GM19240 (cell line): ENCODE data around the gene SPATA20.

Experiments used
- DNase-seq: peaks from one replicate; pipeline ENCODE4 v3.0.0; 2011; ENCODE audit warnings: low spot score; ENCODE audit not compliant: insufficient read length

SPATA20 gene

DNA sequence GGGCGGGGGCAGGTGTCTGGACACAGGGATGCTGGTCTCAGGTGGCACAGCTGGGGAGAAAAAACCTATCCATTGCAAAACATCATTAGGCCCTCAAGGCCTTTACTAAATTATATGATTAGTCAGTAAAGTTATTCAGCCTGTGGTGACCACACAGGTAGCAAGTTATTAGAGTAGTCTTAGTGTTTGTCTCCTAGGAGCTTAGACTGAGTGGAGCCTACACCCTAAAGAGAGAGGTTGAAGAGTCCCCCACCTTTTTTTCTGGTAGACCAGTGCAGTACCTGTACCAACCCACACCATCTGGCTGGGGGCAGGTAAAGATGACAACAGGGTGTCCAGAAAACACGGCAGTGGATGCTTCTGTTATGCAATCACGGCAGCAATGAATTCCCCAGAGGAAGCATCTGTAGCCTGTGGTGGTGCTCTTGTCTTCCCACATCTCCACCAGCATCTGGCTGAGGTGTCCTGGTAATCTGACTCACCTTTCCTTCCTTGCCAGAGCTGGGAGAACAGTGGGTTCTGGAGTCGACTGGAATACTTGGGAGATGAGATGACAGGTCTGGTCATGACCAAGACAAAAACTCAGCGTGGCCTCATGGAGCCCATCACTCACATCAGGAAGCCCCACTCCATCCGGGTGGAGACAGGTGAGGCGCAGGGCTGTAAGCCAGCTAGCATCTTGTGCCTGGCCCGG, 27.7 kb upstream of the SPATA20 start:
- DNase-seq = no peak

DNA sequence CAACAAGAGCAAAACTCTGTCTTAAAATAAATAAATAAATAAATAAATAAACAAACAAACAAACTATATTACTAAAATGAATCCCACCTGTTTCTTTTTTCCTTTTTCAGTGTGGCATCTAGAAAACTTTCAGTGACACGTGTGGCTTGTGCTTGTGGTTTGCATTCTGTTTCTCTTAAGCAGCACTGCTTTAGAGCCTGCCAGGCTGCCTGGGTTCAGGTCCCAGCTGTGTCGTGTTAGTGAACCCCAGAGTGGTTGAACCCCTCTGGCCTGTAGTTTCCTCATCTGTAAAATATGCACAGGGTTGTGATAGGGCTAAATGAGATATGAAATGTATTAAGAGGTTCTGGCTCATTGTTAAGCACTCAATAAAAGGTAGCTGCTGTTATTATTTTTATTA, 26.5 kb upstream of the SPATA20 start:
- no peak for DNase-seq

DNA sequence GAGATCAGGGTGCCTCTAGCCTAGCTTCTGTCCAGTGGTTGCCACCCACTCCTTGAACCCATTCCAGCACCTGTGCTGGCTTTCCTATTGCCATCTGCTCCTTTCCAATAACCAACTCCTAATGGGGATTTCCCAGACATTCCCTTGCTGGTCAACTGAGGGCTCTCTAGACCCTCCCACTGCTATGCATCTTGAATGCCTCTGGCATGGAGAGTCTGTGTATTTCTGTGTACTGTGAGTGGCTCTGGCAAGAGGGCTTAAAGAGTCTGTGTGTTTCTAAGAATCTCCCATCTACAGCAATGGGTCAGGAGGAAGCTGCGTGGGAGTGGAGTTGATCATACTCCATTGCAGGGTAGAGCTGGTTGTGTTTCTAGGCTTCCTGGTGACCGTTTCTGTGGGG, 25.5 kb upstream of the SPATA20 start:
- no peak for DNase-seq

DNA sequence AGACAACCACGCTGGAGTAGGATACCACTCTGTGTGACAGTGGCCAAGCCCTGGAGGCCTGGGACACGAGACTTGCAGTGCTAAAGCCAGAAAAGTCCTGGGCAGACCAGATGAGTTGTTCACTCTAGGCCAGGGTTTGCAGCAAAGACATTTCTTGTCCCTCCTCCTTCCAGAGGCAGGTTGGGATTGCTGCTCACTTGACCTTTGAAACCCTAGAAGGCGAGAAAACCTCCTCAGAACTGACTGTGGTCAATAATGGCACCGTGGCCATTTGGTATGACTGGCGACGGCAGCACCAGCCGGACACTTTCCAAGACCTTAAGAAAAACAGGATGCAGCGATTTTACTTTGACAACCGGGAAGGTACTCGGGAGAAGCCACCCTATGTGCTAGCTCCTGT, 24.2 kb upstream of the SPATA20 start:
- DNase-seq = no peak

DNA sequence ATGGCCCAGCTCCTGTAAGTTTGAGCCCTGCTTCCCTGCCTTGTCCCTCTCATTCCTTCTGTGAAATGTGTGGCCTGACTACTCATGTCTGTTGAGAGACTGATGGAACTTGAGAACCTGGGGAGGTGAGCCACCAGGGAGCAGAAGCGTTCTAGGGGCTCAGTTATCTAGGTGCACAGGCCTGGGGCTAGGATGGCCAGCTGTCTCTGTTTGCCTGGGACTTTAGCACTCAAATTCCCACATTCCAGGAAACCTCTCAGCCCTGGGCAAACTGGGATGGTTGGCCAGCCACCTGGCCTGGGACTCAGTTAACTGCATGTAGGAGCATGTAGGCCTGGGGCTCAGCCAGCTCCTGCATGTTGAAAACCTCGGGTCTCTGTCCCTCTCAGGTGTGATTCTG, 23.8 kb upstream of the SPATA20 start:
- DNase-seq = no peak

DNA sequence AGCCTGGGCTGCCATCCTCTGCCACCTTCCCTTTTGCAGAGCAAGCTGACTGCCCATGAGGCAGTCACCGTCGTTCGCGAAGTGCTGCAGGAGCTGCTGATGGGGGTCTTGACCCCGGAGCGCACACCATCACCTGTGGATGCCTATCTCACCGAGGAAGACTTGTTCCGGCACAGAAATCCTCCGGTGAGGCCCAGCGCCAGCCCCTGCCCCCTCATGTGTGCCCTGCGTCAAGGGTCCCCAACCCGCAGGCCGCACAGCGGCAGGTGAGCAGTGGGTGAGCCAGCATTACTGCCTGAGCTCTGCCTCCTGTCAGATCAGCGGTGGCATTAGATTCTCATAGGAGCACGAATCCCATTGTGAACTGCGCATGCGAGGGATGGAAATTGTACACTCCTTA, 22.1 kb upstream of the SPATA20 start:
- no peak for DNase-seq

DNA sequence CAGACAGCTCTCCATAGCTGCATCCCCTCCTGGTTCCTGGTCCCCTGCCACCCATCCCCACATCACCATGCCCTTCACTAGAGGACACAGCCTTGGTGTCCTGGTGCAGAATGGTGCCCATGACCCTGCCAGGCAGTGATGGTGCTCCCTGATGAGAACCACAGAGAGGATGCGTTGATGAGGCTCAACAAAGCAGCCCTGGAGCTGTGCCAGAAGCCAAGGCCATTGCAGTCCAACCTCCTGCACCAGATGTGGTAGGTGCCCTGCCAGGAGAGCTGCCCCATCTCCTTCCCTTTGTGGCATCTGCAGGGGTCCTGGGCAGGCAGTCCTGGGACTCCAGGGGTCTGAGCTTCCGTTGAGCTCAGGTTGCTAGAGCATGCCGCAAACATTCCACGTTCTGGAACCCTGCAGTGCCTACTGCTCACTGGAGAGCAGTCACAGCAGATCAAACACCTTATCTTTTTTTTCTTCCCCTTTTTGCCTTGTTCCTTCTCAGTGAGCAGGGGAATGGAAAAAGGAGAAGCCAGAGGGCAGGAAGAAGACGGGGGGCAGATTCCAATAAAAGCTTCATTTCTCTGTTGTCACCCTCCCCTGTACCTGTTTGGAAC, 19.7 kb upstream of the SPATA20 start:
- no peak for DNase-seq

DNA sequence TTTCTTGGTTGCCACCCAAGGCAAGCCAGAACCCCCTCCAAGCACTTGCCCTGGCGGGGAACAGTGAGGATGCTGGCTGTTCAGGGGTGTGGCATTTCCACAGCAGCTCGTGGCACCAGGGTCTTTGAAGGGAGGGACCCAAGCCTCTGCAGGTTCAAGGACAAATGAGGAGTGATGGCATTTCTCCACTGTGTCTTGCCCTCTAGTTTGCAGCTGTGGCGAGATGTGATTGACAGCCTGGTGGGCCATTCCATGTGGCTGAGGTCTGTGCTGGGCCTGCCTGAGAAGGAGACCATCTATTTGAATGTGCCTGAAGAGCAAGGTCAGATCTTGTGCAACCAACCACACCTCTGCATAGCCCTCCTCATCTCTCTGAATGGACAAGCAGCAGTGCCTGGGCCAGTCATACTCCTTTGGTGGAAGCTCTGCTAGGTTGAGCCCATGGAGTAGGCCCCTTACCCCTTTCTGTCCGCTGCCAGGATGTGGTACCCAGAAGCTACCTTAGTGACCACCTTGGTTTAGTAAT, 19.0 kb upstream of the SPATA20 start:
- no peak for DNase-seq

DNA sequence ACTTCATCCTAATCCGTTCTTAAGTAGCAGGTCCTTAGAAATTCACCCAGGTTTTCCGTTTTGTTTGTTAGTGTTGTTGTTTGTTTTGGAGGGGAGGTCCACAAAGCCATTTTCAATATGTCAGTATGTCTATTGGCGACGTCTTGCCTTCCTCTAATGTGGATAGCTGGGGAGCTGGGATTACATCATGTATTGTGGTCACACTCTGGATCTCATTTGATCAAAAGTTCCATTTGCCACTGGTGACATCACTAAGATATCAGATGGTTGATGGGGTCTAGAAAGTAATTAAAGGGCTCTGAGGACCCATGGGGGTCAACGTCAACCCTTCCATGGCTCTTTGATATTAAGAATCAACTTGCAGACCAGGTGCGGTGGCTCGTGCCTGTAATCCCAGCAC, 17.1 kb upstream of the SPATA20 start:
- DNase-seq = no peak

DNA sequence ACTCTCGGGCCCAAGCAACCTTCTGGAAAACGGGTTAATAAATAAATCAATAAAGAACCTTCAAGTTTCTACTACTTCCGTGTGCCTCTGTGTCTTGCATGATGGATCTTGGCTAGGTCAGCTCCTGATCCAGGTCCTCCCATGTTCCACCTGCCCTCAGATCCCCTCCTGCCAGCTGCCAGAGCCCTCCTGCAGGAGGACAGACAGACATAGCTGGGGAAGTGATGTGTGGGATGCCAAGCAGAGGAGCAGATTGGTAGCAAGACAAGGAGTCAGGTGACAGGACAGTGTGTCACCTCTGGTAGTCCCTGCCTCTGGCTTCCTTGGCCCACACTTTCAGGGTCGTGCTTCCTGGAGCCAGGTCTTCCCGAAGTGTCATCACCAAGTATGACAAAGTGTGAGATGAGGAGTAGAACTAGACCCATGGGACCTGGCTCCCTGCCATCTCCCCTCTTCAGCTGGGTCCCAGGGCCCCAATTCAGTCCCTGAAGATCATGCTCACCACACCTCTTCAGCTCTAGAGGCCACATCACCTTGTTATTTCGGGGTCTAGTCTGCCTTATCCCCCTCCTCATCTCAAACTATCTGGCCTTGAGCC, 15.4 kb upstream of the SPATA20 start:
- no peak for DNase-seq

DNA sequence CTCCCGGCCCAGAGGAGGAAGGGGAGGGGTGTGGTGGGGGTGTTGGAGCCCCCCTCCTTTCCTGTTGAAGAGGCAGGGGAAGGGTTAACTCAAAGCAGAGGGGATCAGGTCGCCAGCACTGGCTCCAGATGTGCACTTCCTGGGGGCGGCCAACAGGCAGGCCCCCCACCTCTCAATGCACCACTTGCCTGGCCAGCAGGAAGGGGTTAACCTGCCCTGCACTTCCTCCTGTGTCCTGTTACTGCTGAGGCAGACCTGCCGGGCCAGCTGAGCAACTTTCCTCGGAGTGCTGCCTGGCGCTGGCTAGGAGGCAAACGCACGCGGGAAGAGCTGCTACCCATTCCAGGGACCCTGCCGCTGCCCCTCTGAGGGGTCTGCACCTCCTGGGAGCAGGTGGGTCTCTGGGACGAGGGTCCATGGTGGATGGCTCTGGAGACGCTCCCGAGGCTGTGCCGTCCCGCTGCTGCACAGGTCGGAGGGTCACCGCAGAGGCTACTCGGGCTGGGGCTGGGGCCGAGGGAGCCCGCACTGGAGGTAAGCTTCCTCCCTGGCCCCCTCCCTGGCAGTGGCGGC, 14.4 kb upstream of the SPATA20 start, which contains the start of gene EPN3:
Gene EPN3, plus strand, starts transcription at position 284 of the 573 bp plus-strand sequence. CDS start 3,822 bp downstream, outside the sequence.
- no peak for DNase-seq

DNA sequence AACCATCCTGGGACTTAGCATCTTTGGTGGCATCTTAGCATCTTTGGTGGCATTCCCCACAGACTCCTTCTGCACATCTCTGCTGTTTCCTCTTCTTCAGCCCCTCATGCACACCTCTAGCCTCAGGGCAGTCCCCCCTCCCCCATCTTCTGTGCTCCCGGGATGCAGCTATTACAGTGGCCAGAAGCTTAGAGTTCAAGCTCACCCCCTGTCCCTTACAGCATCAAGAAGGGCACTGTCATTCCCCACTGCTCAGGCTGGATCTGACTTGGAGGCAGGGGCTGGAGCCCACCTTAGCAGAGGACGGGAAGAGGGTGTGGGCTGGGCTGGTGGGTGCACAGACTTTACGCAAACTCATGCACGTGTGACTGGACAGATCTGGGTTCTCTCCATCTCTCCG, 13.8 kb upstream of the SPATA20 start:
- no peak for DNase-seq

DNA sequence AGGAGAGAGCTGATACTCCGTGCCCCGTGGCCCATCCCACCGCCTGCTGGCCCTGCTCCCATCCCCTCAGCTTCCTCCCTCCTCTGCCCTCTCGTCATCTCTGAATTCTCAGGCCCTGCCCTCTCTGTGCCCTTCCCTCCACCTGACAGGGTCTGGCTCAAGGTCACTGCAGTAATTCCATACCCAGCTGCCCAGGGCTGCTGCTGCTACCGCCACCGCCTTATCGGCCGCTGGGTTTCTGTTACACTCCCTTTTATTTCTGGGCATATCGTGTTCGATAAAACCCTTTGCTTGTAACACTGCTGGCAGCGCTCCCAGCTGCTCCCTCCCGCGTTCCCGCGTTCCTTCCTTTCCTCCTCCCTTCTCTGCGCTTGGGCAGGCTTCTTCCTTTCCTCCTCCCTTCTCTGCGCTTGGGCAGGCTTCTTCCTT, 13.2 kb upstream of the SPATA20 start:
- DNase-seq = no peak

DNA sequence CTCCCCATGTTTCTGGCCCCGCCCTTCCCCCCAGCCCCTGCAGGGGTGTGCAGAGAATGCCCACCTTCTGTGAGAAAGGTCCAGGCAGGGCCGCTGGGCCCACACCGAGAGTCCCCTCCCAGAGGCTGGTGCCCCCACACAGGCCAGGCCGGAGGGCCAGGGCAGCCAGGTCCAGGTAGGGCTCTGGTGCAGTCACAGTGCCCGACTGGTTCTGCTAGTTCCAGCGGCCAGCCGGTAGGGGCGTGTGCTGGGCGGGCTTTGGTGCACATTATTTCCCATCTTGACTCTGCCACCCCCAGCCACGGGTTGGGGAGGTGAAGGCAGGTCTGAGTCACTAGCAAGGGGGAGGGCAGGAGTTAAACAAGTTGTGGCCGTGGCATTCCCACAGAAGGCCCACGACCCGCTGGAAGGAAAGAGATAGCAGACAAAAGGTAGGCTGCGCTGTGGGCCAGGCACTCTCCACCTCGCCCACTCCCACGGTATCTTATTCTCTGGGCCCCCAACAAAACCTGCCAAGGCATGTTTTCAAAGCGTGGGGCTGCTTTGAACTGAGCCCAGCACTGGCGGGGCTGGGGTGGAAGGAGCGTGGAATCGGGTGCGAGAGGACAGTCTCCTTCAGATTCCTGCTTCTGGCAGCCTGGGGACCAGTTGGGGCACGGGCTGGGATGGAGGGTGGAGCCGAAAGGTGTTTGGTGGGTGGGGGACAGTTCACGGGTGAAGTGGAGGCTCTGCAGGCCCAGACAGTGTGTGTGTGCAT, 12.6 kb upstream of the SPATA20 start:
- DNase-seq = no peak

DNA sequence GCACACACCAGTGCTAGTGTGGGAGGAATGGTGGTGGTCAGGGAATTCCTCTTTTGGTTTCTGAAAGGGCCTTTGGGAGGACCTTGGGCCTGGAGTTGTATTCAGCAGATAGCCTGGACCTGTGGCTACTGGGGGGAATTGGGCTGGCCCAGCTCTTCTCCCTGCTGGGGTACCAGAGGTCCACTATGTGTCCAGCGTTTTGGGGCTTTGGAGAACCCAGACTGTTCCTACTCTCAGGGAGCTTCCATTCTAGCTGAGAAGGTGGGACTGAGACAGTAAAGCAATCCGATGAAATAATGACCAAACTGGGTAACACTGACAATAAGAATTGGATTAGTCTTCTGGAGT, 12.0 kb upstream of the SPATA20 start:
- no peak for DNase-seq

DNA sequence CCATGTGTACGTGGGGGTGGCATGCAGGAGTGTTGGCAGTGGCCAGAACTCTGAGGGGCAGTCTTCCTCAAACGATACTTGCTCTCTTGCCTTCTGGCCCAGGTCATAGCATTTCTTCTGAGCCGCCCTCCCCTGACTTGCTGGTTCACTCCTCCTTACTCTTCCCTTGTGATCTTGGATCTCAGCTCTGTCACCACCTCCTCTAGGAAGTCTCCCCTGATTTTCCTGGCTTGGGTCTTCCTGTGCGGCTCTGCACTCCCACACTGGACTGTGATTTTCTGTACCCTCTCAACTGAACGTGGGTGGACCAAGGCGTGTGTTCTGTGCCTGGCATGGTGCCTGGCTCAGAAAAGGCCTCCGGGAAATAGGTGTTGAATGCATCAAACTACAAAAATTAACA, 11.6 kb upstream of the SPATA20 start:
- no peak for DNase-seq

DNA sequence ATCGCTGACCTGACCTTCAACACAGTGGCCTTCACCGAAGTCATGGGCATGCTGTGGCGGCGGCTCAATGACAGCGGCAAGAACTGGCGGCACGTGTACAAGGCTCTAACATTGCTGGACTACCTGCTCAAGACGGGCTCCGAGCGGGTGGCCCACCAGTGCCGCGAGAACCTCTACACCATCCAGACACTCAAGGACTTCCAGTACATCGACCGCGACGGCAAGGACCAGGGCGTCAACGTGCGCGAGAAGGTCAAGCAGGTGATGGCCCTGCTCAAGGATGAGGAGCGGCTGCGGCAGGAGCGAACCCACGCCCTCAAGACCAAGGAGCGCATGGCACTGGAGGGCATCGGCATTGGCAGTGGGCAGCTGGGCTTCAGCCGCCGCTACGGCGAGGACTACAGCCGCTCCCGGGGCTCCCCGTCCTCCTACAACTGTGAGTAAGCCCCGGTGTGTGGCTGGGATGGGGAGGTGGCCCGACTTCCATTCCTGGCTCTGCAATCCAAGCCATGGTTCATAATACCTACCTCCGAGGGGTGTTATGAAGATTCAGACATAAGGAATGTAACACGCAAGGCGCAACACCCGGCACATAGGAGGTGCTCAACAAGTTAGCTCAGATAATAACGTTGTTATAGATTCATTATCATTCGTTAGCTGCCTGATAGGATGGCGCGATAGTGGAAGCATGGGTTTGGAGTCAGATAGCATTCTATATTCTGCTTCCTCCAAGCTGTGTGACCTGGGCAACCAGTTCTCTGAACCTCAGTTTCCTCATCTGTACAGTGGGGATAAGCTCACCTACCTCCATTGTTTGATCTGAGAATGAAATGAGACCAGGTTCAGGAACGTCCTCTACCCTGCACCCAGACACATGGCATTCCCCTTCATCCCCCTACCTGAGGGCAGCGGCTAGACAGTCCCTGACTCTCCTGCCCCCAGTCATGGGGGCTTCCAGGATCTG, 10.0 kb upstream of the SPATA20 start:
- no peak for DNase-seq

DNA sequence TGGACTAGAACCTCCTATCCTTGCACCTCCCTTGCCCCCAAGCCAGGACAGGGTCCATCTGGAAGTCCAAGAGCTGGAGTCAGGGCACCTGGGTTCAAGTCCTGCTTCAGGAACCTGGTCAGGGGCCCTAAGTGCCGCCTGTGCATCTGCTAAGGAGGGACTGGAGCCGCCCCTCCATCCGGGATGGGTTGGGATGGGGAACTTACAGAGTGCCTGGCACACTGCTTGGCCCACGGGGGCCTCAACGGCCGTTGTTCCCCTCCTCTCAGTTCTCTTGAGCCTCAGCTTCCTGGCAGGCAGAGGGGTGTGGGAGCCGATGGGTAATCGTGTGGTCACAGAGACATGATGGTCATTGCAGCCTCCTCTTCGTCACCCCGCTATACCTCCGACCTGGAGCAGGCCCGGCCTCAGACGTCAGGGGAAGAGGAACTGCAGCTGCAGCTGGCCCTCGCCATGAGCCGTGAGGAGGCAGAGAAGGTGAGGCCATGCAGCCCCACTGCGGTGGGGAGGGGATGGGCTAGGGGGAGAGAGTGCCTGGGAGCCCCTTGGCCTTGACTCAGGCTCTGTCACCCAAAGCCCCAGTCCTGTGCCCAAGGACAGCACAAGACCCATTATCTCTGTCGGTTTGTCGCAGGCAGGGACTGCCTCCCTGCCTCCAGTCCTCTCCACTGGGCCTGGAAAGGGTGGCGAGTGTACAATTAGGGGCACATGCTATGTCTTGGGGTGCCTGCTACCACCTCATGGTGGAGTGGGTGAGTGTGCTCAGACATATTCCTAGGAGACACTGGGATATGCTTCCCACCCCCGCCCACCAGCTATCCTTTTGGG, 9.0 kb upstream of the SPATA20 start:
- DNase-seq = no peak

DNA sequence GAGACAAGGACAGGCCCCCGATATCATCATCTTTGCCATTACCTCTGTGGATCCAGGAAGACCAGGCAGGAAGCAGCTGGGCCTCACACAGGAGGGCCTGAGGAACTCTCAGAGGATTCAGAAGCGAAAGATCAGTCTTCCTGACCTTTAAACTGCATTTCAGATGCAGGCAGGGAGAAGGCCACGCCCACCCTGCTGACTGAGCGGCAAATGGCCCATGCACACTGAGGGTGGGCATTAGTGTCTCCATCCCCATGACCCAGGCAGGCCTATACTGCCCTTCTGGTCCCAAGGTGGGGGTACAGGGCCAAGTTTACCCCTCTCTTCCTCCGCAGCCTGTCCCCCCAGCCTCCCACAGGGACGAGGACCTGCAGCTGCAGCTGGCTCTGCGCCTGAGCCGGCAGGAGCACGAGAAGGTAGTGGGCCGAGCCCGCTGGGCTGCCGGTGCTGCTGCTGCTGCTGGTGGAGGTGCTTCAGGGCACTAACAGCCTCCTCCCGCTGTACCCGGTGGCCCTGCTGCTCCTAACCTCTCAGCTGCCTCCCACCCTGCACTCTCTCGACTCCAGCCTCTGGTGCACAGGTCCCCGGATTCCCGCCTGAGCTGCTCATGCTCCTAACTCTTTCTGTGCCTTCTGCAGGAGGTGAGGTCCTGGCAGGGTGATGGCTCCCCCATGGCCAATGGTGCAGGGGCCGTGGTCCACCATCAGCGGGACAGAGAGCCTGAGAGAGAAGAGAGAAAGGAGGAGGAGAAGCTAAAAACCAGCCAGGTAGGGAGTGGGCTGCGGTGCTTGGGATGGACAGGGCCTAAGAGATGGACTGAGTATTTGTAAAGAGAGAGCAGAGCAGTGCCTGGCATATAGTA, 8.2 kb upstream of the SPATA20 start:
- DNase-seq = no peak
